HepG2 (cell line): ENCODE data around the gene MAP3K19. TPM values are rescaled to one million over a fixed set of nuclear protein-coding genes. Genes with fewer than 3 reads are reported as not detected.

Experiments used
- ARNT ChIP-seq: fragments of 450-650 bp; IDR thresholded peaks from 2 replicates; pipeline ENCODE4 v1.6.1; 2017
- GATAD2A ChIP-seq: IDR thresholded peaks from 2 replicates; pipeline ENCODE4 v1.6.1; 2016
- HOXA3 ChIP-seq: sonication (generic); formaldehyde crosslinking; IDR thresholded peaks from 2 replicates; pipeline ENCODE4 v1.5.0; 2020; ENCODE audit warnings: missing genetic modification reagents
- MAZ ChIP-seq, 2 experiments: sonication (generic) in 1 of 2; formaldehyde crosslinking in 1 of 2; IDR thresholded peaks; 2 replicates each; pipeline versions ENCODE4 v1.5.0 to v1.6.1; 2012 to 2020; ENCODE audit warnings: low read depth in 2 of 2, mild to moderate bottlenecking in 2 of 2, borderline replicate concordance in 1 of 2, improper control_type of control experiment in 1 of 2, low read length in 1 of 2, missing genetic modification reagents in 1 of 2, moderate library complexity in 1 of 2
- MED1 ChIP-seq: sonication (generic); formaldehyde crosslinking; IDR thresholded peaks from 2 replicates; pipeline ENCODE4 v1.4.0; 2020; ENCODE audit warnings: missing genetic modification reagents
- MED8 ChIP-seq: sonication (generic); formaldehyde crosslinking; IDR thresholded peaks from 2 replicates; pipeline ENCODE4 v1.8.1; 2023; ENCODE audit warnings: mild to moderate bottlenecking, missing genetic modification reagents; ENCODE audit not compliant: insufficient replicate concordance
- NCOA1 ChIP-seq: sonication (generic); formaldehyde crosslinking; IDR thresholded peaks from 2 replicates; pipeline ENCODE4 v1.9.0; 2021; ENCODE audit warnings: missing genetic modification reagents
- RAD21 ChIP-seq: fragments of 450-650 bp; formaldehyde crosslinking; IDR thresholded peaks from 2 replicates; pipeline ENCODE4 v1.5.0; 2020; ENCODE audit warnings: mild to moderate bottlenecking
- RFX1 ChIP-seq: fragments of 450-650 bp; IDR thresholded peaks from 2 replicates; pipeline ENCODE4 v1.6.1; 2017
- SALL2 ChIP-seq: sonication (generic); formaldehyde crosslinking; IDR thresholded peaks from 2 replicates; pipeline ENCODE4 v1.8.1; 2023; ENCODE audit warnings: mild to moderate bottlenecking, missing genetic modification reagents, inconsistent platforms
- TEAD2 ChIP-seq: sonication (generic); formaldehyde crosslinking; IDR thresholded peaks from 2 replicates; pipeline ENCODE4 v1.9.0; 2021; ENCODE audit warnings: missing genetic modification reagents
- ZBTB20 ChIP-seq: sonication (generic); formaldehyde crosslinking; IDR thresholded peaks from 2 replicates; pipeline ENCODE4 v1.8.1; 2023; ENCODE audit warnings: missing genetic modification reagents, low read depth, mild to moderate bottlenecking, borderline replicate concordance
- ZNF264 ChIP-seq: sonication (generic); formaldehyde crosslinking; IDR thresholded peaks from 2 replicates; pipeline ENCODE4 v1.4.0; 2020; ENCODE audit warnings: missing genetic modification reagents
- ZNF3 ChIP-seq: IDR thresholded peaks from 2 replicates; pipeline ENCODE4 v1.7.0; 2017; ENCODE audit warnings: inconsistent platforms
- ZSCAN9 ChIP-seq: IDR thresholded peaks from 2 replicates; pipeline ENCODE4 v1.6.1; 2016; ENCODE audit warnings: borderline replicate concordance
- polyA plus RNA-seq, 8 experiments: library from polyadenylated mRNA; depleted of rRNA in 3 of 8; stranded (reverse) in 7 of 8; unstranded in 1 of 8; fragments of >200 nt; fragmentation: Illumina TruSeq in 4 of 8; extraction: Trizol in 4 of 8; gene quantifications; 2 replicates each; pipeline versions ENCODE4 v1.2.1 to v1.2.3, GENCODE V29; 2011 to 2016; ENCODE audit warnings: low read depth in 4 of 8, missing spikeins in 1 of 8, mixed read lengths in 1 of 8; ENCODE audit not compliant: insufficient read depth in 1 of 8
- total RNA-seq, 5 experiments: library from RNA; depleted of rRNA; stranded (reverse); fragments of >200 nt; fragmentation: Illumina TruSeq; extraction: Trizol; gene quantifications; 2 replicates each; pipeline ENCODE4 v1.2.3, GENCODE V29; 2016; ENCODE audit warnings: low read depth in 1 of 5
- TF ChIP-seq, protein P1 (sequence below): sonication (generic); formaldehyde crosslinking; IDR thresholded peaks from 2 replicates; pipeline ENCODE4 v1.4.0; 2020; ENCODE audit warnings: mild to moderate bottlenecking, low read depth, missing genetic modification reagents
- TF ChIP-seq, protein P2 (sequence below): sonication (generic); formaldehyde crosslinking; IDR thresholded peaks from 2 replicates; pipeline ENCODE4 v1.5.0; 2020; ENCODE audit warnings: mild to moderate bottlenecking, missing genetic modification reagents
- TF ChIP-seq, protein P3 (sequence below): sonication (generic); formaldehyde crosslinking; IDR thresholded peaks from 2 replicates; pipeline ENCODE4 v1.4.0; 2020; ENCODE audit warnings: missing genetic modification reagents

The MAP3K19 gene
- total and polyA plus RNA-seq, 2 of the 13 experiments (the other 11 are each of a cell fraction or from before 2014, with no cell fraction given) = not detected

DNA sequence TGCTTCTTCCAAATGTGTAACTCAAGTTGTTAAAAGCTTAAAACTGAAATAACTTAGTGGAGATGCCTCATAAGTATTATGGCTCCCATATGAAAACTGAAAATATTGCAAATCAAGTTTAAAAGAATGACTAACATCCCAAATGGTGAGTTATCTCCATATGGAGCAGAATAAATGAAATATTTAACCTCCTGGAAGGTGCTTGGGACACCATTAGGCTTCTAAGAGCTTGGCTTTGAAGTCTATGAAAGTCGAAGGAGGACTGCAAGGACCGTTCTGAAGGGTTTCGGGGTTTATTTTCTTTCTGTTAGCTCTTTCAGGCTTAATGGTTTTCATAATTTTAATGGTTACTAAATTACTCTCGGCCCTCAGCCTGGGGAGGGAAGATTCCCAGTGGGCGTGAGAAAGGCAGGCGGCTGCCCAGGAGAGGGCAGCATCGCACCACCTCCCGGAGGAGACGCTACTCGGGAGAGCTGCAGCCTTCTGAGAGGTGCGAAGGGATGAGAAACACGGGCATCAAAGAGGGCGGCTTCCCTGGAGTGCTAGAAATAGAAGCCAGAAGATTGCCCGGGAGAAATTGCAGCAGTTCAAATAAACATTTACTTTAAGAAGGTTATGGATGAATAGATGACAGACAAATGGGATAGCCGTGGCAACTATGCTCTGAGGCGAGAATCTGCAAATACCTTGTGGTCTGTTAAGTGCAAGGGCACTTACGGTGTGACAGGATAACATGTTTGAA lies 43.1 kb downstream of the MAP3K19 start (continued):
- TF ChIP-seq MAZ (IDR thresholded peaks at IDR 0.05; ENCODE audit: borderline replicate concordance, low read depth, low read length) = no peak
- TF ChIP-seq MAZ (CRISPR knock-in tag; IDR thresholded peaks at IDR 0.05; ENCODE audit: low read depth) = no peak
- no peak for TF ChIP-seq ZSCAN9
- no peak for TF ChIP-seq ZNF3 (CRISPR knock-in tag)
- TF ChIP-seq HOXA3 (CRISPR knock-in tag) = no peak
- TF ChIP-seq MED8 (CRISPR knock-in tag) = no peak
- no peak for TF ChIP-seq RFX1
- TF ChIP-seq ZBTB20 (CRISPR knock-in tag) = no peak
- TF ChIP-seq TEAD2 (CRISPR knock-in tag) = no peak
- TF ChIP-seq MED1 (CRISPR knock-in tag) = no peak
- TF ChIP-seq, protein P1, sequence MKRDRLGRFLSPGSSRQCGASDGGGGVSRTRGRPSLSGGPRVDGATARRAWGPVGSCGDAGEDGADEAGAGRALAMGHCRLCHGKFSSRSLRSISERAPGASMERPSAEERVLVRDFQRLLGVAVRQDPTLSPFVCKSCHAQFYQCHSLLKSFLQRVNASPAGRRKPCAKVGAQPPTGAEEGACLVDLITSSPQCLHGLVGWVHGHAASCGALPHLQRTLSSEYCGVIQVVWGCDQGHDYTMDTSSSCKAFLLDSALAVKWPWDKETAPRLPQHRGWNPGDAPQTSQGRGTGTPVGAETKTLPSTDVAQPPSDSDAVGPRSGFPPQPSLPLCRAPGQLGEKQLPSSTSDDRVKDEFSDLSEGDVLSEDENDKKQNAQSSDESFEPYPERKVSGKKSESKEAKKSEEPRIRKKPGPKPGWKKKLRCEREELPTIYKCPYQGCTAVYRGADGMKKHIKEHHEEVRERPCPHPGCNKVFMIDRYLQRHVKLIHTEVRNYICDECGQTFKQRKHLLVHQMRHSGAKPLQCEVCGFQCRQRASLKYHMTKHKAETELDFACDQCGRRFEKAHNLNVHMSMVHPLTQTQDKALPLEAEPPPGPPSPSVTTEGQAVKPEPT (CRISPR knock-in tag) = no peak
- peak; percentile 97 for TF ChIP-seq RAD21 (CRISPR knock-in tag)
- TF ChIP-seq, protein P2, sequence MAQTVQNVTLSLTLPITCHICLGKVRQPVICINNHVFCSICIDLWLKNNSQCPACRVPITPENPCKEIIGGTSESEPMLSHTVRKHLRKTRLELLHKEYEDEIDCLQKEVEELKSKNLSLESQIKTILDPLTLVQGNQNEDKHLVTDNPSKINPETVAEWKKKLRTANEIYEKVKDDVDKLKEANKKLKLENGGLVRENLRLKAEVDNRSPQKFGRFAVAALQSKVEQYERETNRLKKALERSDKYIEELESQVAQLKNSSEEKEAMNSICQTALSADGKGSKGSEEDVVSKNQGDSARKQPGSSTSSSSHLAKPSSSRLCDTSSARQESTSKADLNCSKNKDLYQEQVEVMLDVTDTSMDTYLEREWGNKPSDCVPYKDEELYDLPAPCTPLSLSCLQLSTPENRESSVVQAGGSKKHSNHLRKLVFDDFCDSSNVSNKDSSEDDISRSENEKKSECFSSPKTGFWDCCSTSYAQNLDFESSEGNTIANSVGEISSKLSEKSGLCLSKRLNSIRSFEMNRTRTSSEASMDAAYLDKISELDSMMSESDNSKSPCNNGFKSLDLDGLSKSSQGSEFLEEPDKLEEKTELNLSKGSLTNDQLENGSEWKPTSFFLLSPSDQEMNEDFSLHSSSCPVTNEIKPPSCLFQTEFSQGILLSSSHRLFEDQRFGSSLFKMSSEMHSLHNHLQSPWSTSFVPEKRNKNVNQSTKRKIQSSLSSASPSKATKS (CRISPR knock-in tag) = no peak
- no peak for TF ChIP-seq NCOA1 (CRISPR knock-in tag)
- no peak for TF ChIP-seq SALL2 (CRISPR knock-in tag)
- no peak for TF ChIP-seq ZNF264
- TF ChIP-seq GATAD2A (CRISPR knock-in tag) = 0 out of 2 replicates have a peak, but pooled peaks have one; percentile 37
- TF ChIP-seq, protein P3, sequence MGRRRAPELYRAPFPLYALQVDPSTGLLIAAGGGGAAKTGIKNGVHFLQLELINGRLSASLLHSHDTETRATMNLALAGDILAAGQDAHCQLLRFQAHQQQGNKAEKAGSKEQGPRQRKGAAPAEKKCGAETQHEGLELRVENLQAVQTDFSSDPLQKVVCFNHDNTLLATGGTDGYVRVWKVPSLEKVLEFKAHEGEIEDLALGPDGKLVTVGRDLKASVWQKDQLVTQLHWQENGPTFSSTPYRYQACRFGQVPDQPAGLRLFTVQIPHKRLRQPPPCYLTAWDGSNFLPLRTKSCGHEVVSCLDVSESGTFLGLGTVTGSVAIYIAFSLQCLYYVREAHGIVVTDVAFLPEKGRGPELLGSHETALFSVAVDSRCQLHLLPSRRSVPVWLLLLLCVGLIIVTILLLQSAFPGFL = no peak
- TF ChIP-seq ARNT = no peak
